Inflammatory macrophage (primary cell): ENCODE data around the gene HNF1B.
A peak's percentile ranks its signal among the peaks of the same experiment; 100 is the strongest.

ENCODE experiments used
- DNase-seq, 2 donors: peaks; one replicate each; pipeline ENCODE4 v3.0.0-alpha.2; 2020 to 2022

The HNF1B gene

DNA sequence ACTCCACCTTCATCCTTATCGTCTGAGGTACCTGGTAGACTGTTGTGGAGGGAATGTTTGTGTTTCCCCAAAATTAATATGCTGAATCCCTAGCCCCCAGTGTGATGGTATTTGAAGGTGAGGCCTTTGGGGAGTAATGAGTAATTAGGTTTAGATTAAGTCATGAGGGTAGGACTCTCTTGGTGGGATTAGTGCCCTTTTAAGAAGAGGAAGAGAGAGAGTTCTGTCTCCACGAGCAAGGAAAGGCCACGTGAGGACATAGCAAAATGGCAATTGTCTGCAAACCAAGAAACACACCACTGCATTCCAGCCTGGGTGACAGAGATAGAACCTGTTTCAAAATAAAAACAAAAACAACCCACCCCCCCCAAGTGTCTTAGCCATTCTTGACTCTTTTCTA is 80.6 kb downstream of the HNF1B start:
- DNase-seq = no peak

GRCh38 chr17:37662353-37662752 is 82.5 kb downstream of the HNF1B start:
- no peak for DNase-seq

DNA sequence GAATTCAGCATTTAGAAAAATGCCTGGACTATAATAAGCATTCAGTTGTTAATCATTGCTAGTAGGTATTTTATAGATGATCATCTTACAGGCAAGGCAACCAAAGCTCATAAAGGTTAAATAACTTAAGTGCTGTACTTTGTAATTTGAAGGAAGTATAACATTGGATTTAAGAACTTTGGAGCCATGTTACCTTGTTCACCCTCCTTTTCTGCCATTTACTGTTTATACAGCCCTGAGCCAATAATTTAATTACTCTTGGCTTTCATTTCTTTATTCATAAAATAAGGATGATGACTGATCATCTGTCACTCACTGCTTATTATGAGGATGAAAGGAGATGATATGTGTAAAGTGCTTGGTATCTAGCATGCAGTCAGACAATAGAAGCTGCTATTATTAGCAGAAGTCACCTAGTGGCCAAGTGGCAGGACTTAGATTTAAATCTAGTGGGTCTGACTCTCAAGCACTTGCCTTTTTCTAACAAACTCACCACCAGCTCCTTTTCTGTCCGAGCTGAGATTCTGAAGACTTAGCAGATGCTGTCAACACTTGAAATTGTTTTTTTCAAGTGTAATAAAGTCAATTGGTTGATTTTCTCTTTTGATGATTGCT is 83.4 kb downstream of the HNF1B start:
- DNase-seq = no peak

GRCh38 chr17:37659925-37660324 is 84.9 kb downstream of the HNF1B start:
- no peak for DNase-seq

DNA sequence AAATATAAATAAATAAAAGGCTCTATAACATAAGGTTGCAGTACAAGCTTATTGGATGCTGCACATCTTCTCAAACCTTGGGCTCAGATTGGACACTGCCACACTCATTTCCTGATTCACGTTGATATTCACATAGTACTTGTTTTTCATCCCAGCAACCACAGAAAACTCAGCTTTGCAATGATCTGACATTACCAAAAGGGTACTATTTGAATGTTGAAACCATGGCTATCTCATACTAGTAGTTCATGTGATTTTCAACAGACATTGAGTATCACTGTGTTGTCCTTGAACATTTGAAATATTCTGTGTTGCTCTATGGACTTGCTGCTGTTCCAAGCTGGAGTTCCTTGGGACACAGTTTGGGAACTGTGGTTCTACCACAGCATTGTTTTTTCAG is 87.7 kb downstream of the HNF1B start:
- no peak for DNase-seq

DNA sequence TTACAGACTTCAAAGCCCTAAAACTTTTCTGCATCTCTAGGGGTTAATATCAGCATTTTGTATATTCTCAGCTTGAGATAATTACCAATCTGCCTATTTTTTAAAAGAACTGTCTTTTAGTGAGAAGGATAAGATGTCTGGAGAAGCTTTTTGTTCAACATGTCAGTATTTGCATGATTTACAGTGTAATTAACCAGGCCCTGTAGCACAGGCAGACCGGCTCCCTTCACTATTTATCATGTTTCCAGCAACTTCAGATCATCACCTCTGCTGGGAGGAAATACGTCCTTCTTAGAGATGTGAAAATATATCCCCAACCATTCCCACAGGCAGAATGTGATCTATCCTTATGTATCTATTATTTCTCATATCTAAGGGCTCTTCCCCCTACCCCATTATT is 93.0 kb downstream of the HNF1B start:
- DNase-seq = no peak

- peak; percentile 52 to 56 for DNase-seq
These were observed 94.3 kb downstream of the HNF1B start for GRCh38 chr17:37650419-37651003.

DNA sequence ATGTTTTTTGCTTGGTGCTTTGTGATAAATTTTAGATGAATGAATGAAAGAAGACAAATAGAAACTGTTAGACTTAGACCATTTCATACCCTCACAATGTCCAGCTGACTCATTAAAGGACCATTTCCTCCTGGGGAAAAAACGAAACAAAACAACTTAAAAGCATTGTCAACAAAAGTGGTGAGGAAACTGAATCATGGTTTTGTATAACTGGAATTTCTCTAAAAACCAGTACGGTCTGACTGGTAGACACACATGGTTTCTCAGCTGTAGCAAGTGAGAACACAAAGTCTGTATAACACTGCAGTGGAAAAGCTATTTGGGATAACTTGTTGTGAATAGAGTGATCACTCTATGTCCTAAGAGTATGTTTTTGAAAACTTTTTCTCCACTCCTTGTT is 96.3 kb downstream of the HNF1B start:
- DNase-seq = peak; percentile 5 to 11

- no peak for DNase-seq
These were observed 97.0 kb downstream of the HNF1B start for GRCh38 chr17:37647856-37648255.

DNA sequence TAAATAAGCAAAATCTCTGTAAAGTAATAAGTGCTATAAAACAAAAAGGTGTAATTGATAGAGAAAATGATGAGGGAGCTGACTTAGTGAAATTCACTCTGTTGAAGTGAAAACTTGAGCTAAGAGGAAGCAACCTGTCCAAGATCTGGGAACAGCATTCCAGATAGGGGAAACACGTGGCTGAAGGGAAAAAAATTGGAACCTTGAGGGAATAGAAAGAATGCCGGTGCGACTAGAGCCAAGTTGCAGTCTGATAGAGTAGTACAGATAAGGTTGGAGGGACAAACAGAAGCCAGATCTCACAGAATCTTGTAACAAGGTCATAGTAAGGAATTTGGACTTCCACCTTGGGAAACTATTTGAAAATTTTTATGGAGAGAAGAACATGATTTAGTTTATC is 101.0 kb downstream of the HNF1B start:
- no peak for DNase-seq

DNA sequence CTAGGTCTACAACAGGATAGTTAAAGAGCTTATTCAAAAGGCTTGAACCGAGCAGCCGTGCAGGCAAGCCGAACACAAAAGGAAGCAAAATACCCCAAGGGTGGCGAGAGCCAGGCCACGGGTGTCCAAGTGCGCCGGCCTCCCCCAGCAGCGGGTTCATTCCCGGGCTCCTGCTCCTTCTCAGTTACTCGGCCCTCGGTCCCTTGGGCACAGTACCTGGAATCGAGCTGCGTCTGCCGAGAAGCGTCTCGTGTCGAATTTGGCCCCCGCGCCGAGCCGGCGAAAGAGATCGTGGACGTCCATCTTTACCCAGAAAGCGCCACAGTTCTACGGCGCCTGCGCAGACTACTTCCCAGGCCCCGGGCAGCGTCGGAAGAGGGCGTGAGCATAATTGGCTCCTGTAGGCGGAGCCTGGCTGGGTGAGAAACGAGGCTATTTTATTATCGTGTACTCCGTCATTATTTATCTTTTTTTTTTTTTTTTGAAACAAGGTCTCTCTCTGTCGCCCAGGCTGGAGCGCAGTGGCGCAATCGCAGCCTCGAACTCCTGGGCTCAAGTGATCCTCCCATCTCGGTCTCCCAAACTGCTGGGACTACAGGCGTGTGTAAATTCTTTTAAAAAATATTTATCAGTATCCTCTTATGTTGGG is 101.6 kb downstream of the HNF1B start, which contains the start of gene DDX52:
Gene DDX52, minus strand, starts transcription at position 329 of the 649 bp plus-strand sequence. Its CDS starts 26 bp downstream, at position 303.
- DNase-seq = peak; percentile 90 to 93

DNA sequence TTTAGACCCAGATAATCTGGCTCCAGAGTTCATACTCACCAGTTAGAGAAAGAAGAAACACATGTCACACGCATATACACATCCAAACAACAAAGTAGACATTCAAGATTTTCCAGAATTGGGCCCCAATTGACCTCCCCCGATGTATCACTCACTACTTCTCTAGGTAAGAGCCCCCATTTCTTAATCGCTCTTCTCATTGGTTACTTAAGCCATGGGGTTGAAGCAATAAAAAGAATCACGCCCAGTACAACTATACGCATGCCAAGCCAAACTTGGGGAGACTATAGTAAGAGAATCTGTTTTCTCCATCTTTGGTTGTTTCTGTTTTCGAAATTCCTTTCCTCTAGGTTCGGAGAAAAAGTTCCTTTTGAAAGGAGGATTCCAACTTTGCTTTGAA is 102.2 kb downstream of the HNF1B start:
- DNase-seq = peak; percentile 14 to 27

- peak in 1 of 2 donors; percentile 3 for DNase-seq
These were observed 104.8 kb downstream of the HNF1B start for GRCh38 chr17:37640015-37640414.

DNA sequence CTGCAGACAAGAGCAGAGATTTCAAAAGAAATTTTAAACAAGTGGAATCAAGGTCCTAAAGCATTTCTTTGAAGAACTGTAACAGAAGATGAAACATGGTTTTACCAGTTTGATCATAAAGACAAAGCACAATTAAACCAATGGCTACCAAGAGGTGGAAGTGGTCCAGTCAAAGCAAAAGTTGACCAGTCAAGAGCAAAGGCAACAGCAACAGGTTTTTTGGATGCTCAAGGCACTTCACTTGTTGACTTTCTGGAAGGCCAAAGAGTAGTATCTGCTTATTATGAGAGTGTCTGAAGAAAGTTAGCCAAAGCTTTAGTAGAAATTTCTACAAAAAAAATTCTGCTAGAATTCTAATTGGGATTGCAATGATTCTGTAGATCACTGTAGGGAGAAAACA is 106.9 kb downstream of the HNF1B start:
- DNase-seq = no peak
